Epithelial cell of proximal tubule (primary cell): ENCODE results near the gene ITFG2. TPM values are rescaled to one million over a fixed set of nuclear protein-coding genes. Genes with fewer than 3 reads are reported as not detected.

Source experiments
- DNase-seq: peaks from one replicate; pipeline ENCODE4 v3.0.0-alpha.2; 2011; ENCODE audit warnings: low read depth
- H3K4me3 ChIP-seq: 2 replicates; pipeline ENCODE4 v1.5.1; 2011; ENCODE audit warnings: low read depth, mild to moderate bottlenecking, low read length
- CTCF ChIP-seq: conservative IDR thresholded peaks from 2 replicates; pipeline ENCODE4 v1.5.1; 2012; ENCODE audit warnings: low read depth, mild to moderate bottlenecking, low read length
- total RNA-seq: library from RNA; depleted of rRNA; stranded (reverse); fragments of >200 nt; gene quantifications from 2 replicates; pipeline ENCODE4 v1.2.3, GENCODE V29; 2015

ITFG2 gene
- total RNA-seq, 1 donor from 2014 or later = 35.1 TPM

- no peak for TF ChIP-seq CTCF
- no peak for DNase-seq
- H3K4me3 ChIP-seq = peak within 1 kb of the TSS; percentile 81
These were observed 17.7 kb upstream of the ITFG2 start, which contains the start of gene FKBP4 for GRCh38 chr12:2794736-2795289. Gene FKBP4 (plus strand): TSS chr12:2794970. CDS start chr12:2795140, 170 bp downstream.

- no peak for DNase-seq
- no peak for TF ChIP-seq CTCF
- peak overlapping the region; percentile 81 for H3K4me3 ChIP-seq
These were observed 16.9 kb upstream of the ITFG2 start for GRCh38 chr12:2795291-2796186.

- TF ChIP-seq CTCF = peak; percentile 52
- DNase-seq = no peak
- H3K4me3 ChIP-seq = peak overlapping the region; percentile 81
These were observed 16.2 kb upstream of the ITFG2 start for GRCh38 chr12:2796187-2796666.

- peak; percentile 41 for TF ChIP-seq CTCF
- DNase-seq = no peak
- no peak overlapping the region for H3K4me3 ChIP-seq
These were observed 14.6 kb upstream of the ITFG2 start for GRCh38 chr12:2797721-2798418.

- DNase-seq = no peak
- no peak for TF ChIP-seq CTCF
- H3K4me3 ChIP-seq = no peak overlapping the region
These were observed 12.4 kb upstream of the ITFG2 start for GRCh38 chr12:2800046-2800570.

GRCh38 chr12:2801044-2801783, 11.3 kb upstream of the ITFG2 start:
- DNase-seq = no peak
- H3K4me3 ChIP-seq = no peak overlapping the region
- no peak for TF ChIP-seq CTCF
